Measurements from ENCODE around the gene PVALEF.
"Not testable (repeated sequence)": the region's sequence is repeated elsewhere in the genome, so short reads cannot be mapped to it uniquely, and the experiment has no call there.

PVALEF gene

DNA sequence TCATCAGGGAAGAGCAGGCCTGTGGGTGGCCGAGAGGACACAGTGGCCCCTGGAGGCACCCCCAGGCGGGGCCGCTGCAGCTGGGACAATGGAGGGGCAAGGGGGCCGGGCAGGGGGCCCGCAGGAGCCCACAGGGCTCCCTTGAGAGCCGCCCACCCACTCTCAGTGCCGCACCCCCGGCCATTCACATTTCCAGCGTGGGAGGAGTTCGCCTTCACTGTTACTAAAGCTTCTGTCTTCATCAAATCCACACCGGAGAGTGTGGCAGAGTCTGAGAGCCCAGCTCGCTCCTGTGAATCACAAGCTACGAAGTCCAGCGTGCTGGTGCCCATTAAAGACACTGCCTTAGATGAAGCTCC is 20.9 kb upstream of the PVALEF start:
- no peak for DNase-seq (ENCODE audit: low read depth)

DNA sequence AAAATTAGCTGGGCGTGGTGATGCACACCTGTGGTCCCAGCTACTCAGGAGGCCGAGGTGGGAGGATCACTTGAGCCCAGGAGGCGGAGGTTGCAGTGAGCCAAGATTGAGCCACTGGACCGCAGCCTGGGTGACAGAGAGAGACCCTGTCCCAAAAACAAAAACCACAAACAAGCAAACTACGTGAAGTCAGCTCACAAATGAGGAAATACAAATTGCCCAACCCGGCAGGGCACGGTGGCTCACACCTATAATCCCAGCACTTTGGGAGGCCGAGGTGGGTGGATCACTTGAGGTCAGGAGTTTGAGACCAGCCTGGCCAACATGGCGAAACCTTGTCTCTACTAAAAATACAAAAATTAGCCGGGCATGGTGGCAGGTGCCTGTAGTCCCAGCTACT is 19.1 kb upstream of the PVALEF start:
- not testable (repeated sequence) for DNase-seq (ENCODE audit: low read depth)

DNA sequence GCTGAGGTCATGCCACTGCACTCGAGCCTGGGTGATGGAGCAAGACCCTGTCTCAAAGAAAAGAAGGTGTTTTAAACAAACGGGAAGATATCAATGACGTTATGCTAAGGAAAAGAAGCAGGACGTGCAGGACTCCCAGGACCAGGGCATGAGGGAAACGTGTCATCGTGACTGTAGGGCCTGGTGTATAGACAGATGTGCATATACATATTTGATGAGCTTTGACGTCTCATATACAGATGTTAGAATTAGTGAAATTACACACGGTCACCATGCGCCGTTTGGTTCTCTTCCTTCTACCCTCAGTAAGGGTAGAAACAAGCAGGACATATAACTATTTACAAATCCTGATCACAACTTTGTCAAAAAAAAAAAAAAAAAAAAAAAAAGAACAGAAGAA is 17.6 kb upstream of the PVALEF start:
- no peak for DNase-seq (ENCODE audit: low read depth)

DNA sequence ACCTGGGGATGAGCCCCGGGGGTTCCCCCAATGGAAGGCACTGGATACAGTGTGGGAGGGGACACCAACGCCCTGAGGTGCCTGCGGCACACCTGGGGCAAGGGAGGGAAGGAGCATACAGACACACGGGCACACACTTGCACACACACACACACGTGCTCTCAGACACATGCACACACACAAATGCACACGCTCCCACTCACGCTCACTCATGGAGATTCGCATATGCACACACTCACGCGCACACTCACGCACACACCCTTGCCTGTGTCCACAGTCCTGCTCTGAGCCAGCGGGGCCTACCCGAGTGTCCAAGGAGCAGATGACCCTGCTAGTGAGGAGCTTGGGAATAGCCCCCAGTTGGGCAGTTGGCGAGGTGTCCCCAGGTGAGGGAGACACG is 16.7 kb upstream of the PVALEF start:
- no peak for DNase-seq (ENCODE audit: low read depth)

DNA sequence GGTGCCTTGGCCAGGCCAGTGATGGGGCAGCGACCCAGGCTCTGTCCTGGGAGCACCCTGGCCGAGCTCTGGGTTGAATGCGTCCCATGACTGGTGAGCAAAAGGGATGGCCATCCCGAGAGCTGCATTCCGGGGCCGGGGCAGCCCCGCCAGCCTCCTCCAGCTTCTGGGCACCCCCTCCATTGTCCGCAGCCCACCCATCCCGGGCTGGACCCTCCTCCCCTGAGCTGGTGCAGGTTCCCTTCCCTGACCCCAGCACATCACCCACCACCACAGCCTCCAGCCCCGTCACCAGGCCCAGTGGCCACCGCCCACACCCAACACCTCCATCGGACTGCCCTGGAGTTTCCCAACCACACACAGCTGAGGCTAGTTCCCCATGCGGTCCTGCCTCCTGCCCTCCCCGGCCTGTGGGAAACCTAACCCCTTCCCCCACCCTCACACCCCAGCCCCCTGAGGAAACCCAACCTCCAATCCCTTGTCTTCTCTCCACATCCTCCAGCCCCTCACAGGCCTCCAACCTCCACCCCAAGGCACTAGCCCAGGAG is 16.2 kb upstream of the PVALEF start:
- no peak for DNase-seq (ENCODE audit: low read depth)

DNA sequence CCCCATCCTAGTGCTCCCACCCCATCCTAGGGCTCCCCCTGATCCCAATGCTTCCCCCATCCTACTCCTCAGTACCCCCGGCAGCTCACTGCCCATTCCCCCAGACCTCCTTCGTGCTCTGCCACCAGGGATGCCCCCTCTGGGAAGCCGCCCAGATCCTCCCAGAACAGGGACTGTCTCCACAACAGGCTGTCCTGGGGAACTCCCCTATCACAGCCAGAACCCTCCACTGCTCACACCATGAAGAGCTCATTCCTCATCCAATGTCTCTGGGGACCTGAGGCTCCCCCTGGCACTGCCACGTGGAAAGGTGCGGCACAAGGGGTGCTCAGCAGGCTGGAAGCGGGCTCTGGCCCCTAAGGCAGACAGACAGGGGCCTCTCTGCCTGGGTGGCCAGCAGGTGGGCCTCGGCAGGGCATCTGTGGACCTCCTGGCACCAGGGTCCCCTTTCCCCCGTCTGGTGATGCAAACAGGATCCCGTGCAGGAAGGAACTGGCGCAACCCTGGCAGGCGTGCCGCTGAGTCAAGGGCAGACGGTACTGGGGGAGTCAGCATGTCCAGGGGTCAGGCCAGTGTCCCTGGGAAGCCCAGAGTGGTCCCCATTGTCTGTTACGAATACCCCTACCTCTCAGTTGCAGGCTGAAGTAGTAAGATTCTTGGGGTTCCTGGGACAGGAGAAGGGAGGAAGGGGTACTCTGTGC is 14.8 kb upstream of the PVALEF start:
- DNase-seq (ENCODE audit: low read depth), result no peak

DNA sequence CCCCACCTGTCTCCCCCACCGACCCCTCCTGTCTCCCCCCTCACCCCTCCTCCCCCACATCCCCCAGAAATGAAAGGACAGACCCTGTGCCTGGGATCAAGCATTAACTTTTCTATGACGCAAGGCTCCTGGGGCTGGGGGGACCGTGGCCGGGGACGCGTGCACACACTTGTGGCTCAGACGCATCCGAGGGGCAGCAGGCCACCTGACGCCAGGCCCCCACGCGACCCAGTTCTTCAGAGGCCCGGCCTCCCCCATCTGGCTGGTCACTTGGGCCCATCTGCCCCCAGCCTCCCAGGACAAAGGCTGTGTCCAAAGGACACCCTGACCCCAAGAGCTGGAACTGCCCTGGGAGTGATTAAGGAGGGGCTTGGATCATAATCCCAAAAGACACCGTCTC is 14.0 kb upstream of the PVALEF start:
- DNase-seq (ENCODE audit: low read depth), result no peak

DNA sequence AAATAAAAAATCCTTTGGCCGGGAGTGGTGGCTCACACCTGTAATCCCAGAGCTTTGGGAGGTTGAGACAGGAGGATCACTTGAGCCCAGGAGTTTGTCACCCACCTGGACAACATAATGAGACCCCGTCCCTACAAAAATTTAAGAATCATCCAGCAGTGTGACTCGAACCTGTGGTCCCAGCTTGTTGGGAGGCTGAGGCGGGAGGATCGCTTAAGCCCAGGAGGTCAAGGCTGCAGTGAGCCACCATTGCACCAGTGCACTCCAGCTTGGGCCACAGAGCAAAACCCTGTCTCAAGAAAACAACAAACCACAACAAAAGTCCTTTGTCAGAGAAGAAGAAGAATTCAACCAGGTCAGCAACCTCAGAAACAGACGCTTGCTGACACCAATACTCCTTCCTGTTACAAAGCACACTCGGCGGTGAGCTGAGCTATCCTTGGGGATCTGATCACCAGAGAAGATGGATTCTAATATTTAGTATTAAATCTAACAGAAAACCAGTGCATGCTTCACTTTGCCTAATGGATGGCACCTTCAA is 12.9 kb upstream of the PVALEF start:
- DNase-seq (ENCODE audit: low read depth), result no peak

DNA sequence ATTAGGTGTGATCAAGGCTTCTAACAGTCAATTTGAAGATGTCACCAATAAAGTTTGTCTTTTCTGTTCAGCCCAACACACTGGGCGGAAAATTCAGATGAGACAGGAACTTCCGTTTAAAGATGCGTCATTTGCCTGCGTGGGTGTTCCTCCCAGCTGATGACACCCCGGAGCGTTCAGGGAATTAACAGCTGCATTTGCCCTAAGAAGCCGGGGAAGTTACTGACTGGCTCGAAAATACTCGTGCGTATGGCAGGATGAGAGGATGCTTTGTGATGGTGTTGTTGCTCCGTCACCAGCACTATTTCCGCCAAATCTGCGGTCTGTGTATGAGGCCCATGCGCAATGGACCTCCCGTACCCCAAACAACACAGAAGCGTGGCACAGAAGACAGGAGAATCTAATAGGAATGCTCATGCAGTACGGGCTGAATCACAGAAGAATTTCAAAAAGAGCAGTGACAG is 11.9 kb upstream of the PVALEF start:
- peak; percentile 43 for DNase-seq (ENCODE audit: low read depth)

DNA sequence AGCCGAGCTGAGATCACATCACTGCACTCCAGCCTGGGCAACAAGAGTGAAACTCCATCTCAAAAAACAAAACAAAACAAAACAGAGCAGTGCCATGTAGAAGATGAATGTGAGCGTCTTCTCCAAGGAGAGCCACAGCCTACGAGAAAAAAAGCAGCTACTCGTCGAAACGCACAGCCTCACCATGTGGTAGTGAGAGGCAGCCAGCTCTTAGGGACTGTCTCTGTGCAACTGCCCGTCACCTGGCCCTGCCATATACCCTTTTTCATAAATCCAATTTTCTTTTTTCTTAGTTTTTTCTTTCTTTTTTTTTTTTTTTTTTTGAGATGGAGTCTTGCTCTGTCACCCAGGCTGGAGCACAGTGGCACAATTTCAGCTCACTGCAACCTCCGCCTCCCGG is 11.3 kb upstream of the PVALEF start:
- DNase-seq (ENCODE audit: low read depth), result not testable (repeated sequence)

DNA sequence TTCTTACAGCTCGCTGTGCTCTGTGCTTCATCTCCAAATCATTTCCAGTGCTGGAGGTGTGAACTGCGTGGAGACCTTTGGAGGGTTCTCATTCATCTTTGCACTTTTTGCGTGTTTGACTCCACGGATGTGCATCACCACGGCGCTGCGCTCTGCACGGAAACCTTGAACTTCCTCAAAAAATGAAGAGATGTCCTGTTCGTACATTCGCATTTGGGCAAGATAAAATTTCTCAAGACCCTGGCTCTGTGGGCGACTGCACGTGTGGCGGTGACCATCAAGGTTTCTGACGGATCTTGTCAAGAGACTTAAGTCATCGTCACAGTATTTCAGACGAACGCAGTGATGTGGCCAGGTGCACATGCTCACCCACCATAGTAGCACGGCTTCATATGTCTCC is 10.3 kb upstream of the PVALEF start:
- no peak for DNase-seq (ENCODE audit: low read depth)

DNA sequence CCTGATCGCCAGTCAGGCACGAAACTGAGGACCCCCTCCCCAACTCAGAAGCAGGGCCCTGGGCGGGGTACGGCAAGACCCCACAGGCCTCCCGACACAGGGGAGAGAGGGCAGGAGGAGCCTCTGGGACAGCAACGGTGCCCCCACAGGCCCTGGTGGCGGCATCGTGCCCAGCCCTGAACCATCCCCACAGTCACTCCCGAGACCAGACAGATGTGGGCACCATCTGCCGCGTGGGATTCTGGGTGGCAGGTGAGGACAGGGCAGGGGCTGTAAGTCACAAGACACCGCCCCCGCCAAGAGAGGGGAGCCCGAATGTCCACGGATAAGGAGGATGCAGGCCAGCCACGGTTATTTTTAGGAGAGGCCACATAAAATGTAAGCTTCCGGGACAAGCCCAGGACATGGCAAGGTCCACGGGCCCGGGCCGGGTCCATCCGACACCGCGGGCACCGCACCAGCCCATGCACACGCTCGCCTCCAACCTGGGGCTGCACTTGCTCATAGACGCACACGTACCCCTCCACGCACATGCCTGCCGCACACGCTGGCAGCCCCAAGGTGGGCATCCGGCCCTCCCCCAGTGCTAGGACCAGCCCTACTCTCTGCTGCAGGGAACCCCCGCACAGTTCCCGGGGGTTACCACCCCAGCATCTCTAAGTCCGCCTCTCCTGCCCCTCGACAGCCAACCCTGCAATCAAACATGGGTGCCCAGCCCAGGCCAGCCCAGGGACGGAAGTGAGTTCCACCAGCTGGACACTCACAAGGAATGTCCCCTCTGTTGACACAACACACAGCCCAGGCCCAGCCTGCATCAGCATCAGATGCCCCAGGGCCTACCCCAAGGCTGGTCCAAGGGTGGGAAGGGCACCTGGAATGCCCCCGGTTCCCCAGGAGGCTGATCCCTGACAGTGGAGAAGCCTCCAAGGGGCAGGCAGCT is 8.2 kb upstream of the PVALEF start:
- no peak for DNase-seq (ENCODE audit: low read depth)

DNA sequence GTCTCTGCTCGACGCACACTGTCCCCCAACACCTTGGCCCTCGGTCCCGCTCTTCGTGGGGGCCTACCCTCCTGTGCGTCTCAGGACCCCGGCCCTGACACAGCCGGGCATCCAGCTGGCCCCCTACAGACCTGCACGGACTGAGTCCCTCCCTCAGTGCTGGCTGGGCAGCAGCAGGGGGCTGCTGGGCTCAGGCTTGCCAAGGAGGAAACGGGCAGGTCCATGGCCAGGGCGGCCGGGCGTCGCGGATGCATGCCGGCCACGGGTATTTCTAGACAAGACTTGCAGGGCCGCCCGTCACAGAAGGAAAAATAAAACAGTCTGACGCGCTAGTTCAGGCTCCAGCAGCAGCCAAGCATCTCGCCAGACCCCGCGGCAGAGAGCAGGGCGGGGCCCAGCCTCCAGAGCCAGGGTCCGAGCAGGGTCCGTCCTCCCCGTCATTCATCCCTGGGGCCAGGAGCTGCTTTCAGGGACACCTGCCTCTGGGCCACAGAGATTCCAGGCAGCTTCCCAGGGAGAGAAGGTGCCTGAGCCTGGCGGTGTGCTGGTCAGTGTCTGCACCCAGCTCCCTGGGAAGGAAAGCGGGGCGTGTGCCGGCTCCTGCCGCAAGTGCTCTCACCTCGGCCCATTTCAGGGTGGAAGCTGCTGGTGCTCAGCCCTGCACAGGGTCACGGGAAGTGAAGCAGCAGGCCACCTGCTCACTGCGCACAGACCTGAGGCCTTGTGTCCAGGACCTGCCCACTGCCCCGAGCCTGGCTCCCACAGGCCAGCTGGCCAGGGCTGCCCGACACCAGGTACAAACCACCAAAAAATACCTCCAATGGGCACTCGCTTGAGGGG is 7.2 kb upstream of the PVALEF start:
- no peak for DNase-seq (ENCODE audit: low read depth)

DNA sequence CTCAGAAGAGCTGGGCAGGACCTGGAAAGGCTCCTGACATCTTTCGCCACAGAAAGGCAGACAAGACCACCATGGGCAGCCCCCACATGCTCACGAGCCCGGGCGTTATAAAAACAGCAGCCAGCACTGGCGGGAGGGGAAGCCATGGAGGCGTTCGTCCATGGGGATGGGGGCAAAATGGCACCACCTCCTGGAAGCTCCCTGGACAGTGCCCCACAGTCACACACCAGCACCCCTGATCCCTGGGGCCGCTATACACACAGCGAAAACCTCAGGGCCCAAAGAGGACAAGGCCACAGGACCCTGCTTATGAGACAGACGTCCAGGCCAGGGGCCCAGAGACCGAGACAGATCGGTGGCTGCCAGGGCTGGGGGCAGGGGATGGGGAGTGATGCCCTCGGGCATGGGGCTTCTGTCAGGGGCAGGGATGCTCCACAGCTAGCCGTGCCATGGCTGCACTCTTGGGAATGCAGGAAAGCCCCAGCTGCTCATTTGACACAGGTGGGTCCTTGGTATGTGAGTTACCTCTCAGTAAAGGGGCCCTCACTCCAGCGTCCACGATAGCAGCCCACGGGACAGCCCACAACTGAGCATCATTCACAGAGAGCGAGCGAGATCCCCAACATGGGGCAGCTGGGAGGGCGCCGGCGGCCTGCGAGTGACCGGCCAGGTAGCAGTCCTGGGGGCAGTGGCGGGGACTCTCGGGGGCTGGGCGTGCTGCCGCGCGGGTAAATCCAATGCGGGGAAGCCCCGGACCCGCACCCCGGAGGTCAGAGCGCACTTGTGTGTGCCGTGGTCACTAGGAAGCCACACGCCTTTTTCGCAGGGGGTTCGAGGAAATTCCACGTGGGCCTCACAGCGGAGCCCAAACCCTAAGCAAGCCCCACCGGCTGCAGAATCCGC is 6.4 kb upstream of the PVALEF start:
- no peak for DNase-seq (ENCODE audit: low read depth)

DNA sequence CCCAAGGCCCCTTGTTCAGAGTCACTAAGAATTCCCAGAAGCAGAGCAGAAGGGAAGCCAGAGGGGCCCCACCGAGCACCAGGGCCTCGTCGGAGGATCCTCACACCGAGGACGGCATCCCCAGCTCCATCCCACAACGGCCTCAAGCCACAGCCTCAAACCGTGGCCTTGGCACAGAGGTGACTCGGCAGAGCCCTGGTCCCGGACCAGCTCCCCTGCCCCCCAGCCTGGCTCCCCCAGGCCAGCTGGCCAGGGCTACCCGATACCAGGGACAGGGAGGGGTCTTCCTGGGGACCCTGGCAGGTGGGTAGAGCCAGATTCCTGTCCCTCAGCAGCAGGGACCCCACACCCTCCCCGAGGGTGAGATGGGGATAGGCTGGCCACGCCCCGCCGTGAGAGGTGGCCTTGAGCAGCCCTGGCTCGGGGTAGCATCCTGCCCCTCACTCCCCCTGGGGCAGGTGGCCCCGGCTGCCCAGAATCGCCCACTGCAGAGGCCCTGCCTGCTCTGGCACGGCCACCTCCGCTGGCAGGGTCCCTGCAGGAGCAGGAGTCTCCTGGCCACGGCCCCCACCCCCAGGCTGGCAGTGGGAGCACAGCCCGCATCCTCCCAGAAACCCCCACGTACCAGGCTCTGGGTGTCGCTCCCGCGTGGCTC is 5.6 kb upstream of the PVALEF start:
- DNase-seq (ENCODE audit: low read depth), result no peak

DNA sequence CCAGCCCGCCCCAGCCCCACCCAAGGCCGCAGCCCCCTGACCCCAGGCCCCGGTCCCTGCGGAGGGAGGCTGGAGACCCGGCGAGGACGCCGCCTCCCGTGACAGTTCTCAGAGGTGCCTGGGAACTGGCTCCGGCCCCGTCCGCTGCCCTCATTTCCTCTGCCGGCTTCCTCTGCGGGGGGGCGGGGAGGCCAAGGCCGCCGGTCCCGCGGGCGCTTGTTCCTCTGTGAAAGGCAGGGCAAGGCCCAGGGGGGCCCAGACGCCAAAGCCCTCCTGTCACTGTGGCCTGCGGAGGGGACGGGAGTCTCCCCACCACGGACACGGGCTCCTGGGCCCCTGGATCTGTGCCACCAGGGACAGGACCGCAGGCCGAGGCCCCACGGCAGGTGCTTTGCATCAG is 5.0 kb upstream of the PVALEF start:
- no peak for DNase-seq (ENCODE audit: low read depth)

DNA sequence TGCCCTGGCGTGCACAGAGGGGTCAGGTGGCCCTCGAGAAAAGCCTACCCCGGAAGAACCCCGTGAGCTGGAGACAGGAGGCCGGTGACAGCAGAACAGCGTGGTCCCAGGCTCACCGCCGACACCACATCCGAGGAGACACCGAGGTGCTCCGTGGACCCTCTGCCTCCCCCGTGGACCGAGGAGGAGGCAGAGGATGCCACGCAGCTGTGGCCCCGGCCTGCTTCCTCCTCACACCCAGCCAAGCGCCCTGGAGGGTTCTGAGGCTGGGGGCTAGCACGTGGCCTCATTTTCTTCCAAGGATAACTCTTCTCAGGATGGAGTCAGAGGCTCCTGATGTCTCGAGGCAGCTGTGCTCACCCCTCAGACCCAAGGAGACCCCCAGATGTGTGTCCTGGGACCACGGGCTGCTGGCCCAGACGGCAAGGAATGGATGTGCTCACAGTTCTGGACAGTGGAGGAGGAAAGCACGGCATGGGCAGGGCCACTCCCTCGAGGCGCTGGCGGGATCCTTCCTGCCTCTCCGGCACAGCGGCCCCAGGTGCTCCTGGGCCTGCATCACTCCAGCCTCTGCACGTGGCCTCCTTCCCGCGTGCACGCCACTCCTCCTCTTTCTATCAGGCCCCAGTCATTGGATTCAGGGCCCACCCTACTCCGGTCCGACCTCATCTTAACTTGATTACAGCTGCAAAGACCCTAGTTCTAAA is 4.4 kb upstream of the PVALEF start:
- no peak for DNase-seq (ENCODE audit: low read depth)

DNA sequence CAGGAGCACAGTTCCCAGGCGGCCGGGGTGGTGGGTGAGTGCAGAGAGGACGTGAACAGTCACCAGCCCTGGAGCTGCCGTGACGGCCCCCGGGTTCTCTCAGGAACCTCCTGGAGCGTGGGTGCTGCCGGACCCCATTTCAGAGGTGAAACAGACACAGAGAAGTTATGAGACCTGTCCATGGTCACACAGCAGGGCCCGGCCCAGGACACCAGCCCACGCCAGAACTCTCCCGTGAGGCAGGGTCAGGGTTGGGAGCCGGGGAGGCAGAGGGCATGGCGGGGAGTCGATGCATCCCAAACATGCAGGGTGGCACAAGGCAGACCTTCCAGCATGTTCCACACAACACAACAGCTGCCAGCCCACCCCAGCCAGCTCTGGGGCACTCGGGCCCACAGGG is 3.8 kb upstream of the PVALEF start:
- DNase-seq (ENCODE audit: low read depth), result no peak

DNA sequence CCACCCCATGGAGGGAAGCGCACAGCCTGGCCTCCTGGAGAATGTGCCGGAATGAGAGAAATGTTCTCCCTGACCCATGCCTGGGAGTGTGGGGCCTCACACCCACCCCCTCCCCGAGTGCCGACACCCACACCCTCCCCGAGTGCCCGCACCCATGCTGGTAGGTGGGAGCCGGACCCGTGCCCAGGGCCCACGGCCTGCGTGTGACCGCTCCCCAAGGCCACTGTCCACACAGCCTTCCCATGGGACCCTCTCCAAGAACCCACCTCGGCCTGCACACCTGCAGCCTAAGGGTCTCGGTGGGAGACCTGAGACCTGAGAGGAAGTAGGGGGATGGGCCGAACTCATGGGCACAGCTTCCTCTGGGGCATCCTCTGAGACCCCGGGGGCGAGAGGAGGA is 3.3 kb upstream of the PVALEF start:
- no peak for DNase-seq (ENCODE audit: low read depth)

DNA sequence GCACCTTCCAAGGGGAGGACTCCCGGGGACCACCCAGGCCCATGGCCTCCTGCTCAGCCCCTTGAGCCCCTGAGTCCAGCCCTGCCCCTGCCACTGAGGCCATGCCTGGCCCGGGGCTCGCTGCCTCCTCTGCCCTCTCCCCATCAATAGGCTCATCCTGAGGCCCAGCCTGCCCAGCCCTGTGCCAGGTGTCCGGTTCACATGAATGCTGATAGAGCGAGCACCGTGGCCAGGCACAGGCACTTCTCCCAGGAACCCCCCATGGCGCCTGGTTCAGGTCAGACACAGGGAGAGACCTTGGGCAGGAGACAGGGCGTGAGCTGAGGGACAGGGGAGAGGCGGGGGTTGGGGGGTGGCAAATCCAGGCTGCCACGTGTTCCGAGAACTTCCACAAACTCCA is 2.8 kb upstream of the PVALEF start:
- no peak for DNase-seq (ENCODE audit: low read depth)
